Kidney (tissue), 14 donors: ENCODE results near the gene GAL3ST2. TPM values are rescaled to one million over a fixed set of nuclear protein-coding genes. Genes with fewer than 3 reads are reported as not detected.
A peak's percentile ranks its signal among the peaks of the same experiment; 100 is the strongest.
"Not testable (repeated sequence)": the region's sequence is repeated elsewhere in the genome, so short reads cannot be mapped to it uniquely, and the experiment has no call there.

Source experiments
- DNase-seq, 5 donors: peaks; one replicate each; pipeline ENCODE4 v3.0.0-alpha.2; 2013 to 2020
- FAIRE-seq: peaks from 2 replicates; lab custom pipeline; 2012; peaks lifted over from hg19 to GRCh38; lab: Jason Lieb, UNC
- H3K27ac ChIP-seq, 2 donors: one replicate each; pipeline ENCODE4 v1.7.0; 2013; ENCODE audit warnings: low read depth in 2 of 2, low read length in 2 of 2, inconsistent platforms in 1 of 2
- H3K27me3 ChIP-seq: one replicate; pipeline ENCODE4 v1.7.1; 2013; ENCODE audit warnings: low read length, inconsistent platforms; ENCODE audit not compliant: control insufficient read depth, insufficient read depth
- H3K36me3 ChIP-seq, 3 donors: one replicate each; pipeline versions ENCODE4 v1.7.0 to v1.7.1; 2013; ENCODE audit warnings: low read length in 3 of 3, control low read depth in 1 of 3, inconsistent platforms in 1 of 3; ENCODE audit not compliant: insufficient read depth in 3 of 3, control insufficient read depth in 2 of 3
- H3K4me1 ChIP-seq, 3 donors: one replicate each; pipeline versions ENCODE4 v1.7.0 to v1.7.1; 2013; ENCODE audit warnings: low read length in 3 of 3, inconsistent platforms in 1 of 3, low read depth in 1 of 3; ENCODE audit not compliant: control insufficient read depth in 2 of 3, insufficient read depth in 2 of 3
- H3K4me3 ChIP-seq, 3 donors: one replicate each; pipeline versions ENCODE4 v1.7.0 to v1.8.1; 2013; ENCODE audit warnings: low read length in 3 of 3, control low read depth in 1 of 3, inconsistent platforms in 1 of 3
- H3K9ac ChIP-seq, 3 donors: one replicate each; pipeline versions ENCODE4 v1.7.0 to v1.7.1; 2013; ENCODE audit warnings: low read length in 3 of 3, control low read depth in 1 of 3, inconsistent platforms in 1 of 3
- H3K9me3 ChIP-seq, 3 donors: one replicate each; pipeline versions ENCODE4 v1.7.0 to v1.7.1; 2013; ENCODE audit warnings: low read length in 3 of 3, control low read depth in 1 of 3, inconsistent platforms in 1 of 3; ENCODE audit not compliant: control insufficient read depth in 2 of 3, insufficient read depth in 1 of 3
- intact Hi-C: fragments of 100-400 bp; cut with DNase I; formaldehyde crosslinking; loops from one replicate; pipeline ENCODE4 v1.11.1; 2022
- polyA plus RNA-seq: library from polyadenylated mRNA; stranded (reverse); fragments of 350-450 nt; fragmentation: Illumina TruSeq; extraction: RNeasy Lipid Tissue Mini Kit (QIAGEN cat#74804); gene quantifications from one replicate; pipeline ENCODE4 v1.2.3, GENCODE V29; 2014; ENCODE audit warnings: low read depth, low replicate concordance; ENCODE audit not compliant: insufficient read depth
- total RNA-seq: library from RNA; stranded (reverse); fragmentation: NEBNext Ultra II Directional; extraction: Animal tissue kit (Norgen Biotek cat#: 25700); gene quantifications from one replicate; pipeline ENCODE4 v1.2.1, GENCODE V29; 2021
- TF ChIP-seq, protein P1 (sequence below): IDR thresholded peaks from 3 replicates; pipeline ENCODE4 v1.5.1; 2012; ENCODE audit warnings: mild to moderate bottlenecking, moderate library complexity, borderline replicate concordance; ENCODE audit not compliant: insufficient read depth; ENCODE audit errors: extremely low read depth
- donor health status: control.
- donor health status: control.
- donor health status: control.
- donor health status: control.
- donor health status: control.
- donor health status: DM: yes; HTN: yes; CAD: no.
- donor health status: Normal renal cell carcinoma (clear cell type).

GAL3ST2 gene
- total and polyA plus RNA-seq, 2 donors from 2014 or later = 0.19 to 0.39 TPM

DNA sequence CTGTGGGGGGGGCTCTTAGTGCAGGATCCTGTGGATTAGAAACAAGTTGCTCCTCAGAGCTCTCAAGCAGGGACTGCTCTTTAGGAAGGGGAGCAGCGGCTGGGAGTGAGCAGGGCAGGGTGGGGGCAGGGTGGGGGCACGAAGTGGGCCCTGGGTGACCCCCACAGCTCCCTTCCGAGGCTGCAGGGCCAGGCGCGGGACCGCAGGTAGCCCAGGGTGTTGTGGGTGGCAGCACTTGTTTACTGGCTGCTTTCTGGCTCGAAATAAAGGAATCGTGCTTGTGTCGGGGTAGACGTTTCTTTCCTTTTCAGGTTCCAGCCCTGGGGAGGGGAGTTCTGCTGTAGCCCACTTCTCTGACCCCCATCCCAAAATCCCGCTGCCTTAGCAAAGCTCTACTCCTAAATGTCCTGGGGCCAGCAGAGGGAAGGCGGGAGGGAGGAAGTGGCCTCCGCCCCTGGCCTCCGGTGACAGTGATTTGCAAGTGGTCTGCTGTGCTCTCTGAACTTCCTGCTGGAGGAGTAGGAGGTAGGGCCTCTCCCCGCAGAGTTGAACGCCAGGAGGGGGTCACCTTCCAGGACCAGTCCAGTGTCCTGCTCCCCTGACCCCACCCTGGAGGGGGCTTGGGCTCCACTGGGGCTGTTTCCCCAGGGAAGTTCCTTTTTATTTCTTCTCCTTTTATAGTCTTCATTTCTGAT, 40.7 kb downstream of the GAL3ST2 start:
- intact Hi-C loops = no loop called here
- Histone ChIP-seq H3K4me3 (no peak overlapping the region), H3K27ac (no peak overlapping the region), H3K27me3 (no peaks in the 10 kb centered on the region), H3K9ac (no peak overlapping the region), H3K9me3 (no peaks in the 10 kb centered on the region), H3K4me1 (no peaks in the 10 kb centered on the region), H3K36me3 (no peaks in the 10 kb centered on the region)
- FAIRE-seq (no peak), DNase-seq (peak in 2 of 5 donors; percentile 52 to 55)
- TF ChIP-seq, protein P1, sequence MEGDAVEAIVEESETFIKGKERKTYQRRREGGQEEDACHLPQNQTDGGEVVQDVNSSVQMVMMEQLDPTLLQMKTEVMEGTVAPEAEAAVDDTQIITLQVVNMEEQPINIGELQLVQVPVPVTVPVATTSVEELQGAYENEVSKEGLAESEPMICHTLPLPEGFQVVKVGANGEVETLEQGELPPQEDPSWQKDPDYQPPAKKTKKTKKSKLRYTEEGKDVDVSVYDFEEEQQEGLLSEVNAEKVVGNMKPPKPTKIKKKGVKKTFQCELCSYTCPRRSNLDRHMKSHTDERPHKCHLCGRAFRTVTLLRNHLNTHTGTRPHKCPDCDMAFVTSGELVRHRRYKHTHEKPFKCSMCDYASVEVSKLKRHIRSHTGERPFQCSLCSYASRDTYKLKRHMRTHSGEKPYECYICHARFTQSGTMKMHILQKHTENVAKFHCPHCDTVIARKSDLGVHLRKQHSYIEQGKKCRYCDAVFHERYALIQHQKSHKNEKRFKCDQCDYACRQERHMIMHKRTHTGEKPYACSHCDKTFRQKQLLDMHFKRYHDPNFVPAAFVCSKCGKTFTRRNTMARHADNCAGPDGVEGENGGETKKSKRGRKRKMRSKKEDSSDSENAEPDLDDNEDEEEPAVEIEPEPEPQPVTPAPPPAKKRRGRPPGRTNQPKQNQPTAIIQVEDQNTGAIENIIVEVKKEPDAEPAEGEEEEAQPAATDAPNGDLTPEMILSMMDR = no peak

GRCh38 chr2:241817821-241818215, 41.2 kb downstream of the GAL3ST2 start:
- H3K9me3 ChIP-seq, H3K27ac ChIP-seq, FAIRE-seq, H3K4me3 ChIP-seq, H3K9ac ChIP-seq, H3K36me3 ChIP-seq, H3K4me1 ChIP-seq, DNase-seq, intact Hi-C loops, H3K27me3 ChIP-seq: not testable (repeated sequence)

GRCh38 chr2:241818229-241818942, 41.8 kb downstream of the GAL3ST2 start:
- TF ChIP-seq, protein P1 = no peak
- Histone ChIP-seq H3K27me3 (no peaks in the 10 kb centered on the region), H3K9me3 (no peaks in the 10 kb centered on the region), H3K9ac (no peak overlapping the region), H3K4me1 (no peaks in the 10 kb centered on the region), H3K36me3 (no peaks in the 10 kb centered on the region), H3K27ac (no peak overlapping the region), H3K4me3 (no peak overlapping the region)
- DNase-seq (peak in 1 of 5 donors; percentile 57), FAIRE-seq (no peak)
- intact Hi-C loops = no loop called here

- Histone ChIP-seq H3K36me3 (no peaks in the 10 kb centered on the region), H3K27me3 (no peaks in the 10 kb centered on the region), H3K9me3 (no peaks in the 10 kb centered on the region), H3K9ac (no peak overlapping the region), H3K27ac (no peak overlapping the region), H3K4me3 (no peak overlapping the region), H3K4me1 (no peaks in the 10 kb centered on the region)
- no peak for FAIRE-seq
- peak in 1 of 5 donors; percentile 27 for DNase-seq
- intact Hi-C loops = no loop called here
- TF ChIP-seq, protein P1 = no peak
Observed at GRCh38 chr2:241818943-241819270, 42.3 kb downstream of the GAL3ST2 start.

DNA sequence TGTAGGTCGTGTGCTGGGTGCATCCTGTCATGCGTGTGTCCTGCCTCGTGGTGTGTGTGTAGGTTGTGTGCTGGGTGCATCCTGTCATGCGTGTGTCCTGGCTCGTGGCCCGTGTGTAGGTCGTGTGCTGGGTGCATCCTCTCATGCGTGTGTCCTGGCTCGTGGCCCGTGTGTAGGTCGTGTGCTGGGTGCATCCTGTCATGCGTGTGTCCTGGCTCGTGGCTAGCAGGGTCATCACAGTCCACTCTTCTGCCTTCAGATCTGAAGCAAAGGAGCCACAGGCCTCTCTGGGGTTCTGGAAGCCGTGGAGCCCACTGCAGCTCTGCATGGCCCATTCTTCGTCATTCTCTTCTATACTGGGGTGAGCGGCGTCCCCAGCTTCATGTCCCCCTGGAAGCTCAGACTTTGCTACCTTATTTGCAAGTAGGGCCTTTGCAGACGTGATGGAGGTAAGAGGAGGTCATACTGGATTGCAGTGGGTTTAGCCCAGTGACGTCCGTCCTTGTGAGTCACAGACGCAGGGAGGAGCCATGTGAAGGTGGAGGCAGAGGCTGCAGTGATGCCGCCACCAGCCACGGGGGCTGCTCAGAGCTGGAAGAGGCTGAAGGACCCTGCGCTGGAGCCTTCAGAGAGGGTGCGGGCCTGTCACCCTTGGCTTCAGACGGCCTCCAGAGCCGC, 43.5 kb downstream of the GAL3ST2 start:
- H3K9ac ChIP-seq, intact Hi-C loops, H3K4me3 ChIP-seq, H3K9me3 ChIP-seq, H3K36me3 ChIP-seq, H3K4me1 ChIP-seq, H3K27me3 ChIP-seq, H3K27ac ChIP-seq, FAIRE-seq: not testable (repeated sequence)
- peak in 1 of 5 donors; percentile 52 for DNase-seq
